ENCODE data around the gene DSPP.
"Not testable (repeated sequence)": the region's sequence is repeated elsewhere in the genome, so short reads cannot be mapped to it uniquely, and the experiment has no call there.

The DSPP gene

DNA sequence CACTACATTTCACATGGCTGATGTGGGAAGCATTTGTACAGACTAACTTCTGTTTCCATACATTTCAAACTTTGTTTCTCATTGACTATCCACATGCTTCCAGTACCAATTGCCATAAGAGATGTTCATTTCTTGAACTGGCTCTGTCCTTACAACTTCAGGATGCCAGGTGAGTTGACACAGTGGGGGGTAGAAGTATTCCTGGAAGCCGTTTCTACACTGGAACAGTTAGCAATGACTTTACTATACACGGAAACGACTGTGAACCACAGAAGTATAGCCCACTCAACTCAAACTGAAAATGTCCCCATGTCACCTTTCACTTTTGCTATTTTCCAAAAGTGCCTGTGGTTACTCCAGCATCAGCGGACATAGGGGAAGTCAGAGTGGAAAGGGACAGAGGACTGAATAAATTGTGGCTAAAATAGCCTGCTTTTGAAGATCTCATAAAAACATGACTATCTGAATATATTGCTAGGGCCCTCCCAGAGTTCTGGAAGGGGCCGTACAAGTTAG lies 38.0 kb upstream of the DSPP start:
- H3K36me3 Mint-ChIP-seq (ENCODE audit: low read depth): no peaks in the 10 kb centered on the region
- no peak overlapping the region for H3K27ac Mint-ChIP-seq

DNA sequence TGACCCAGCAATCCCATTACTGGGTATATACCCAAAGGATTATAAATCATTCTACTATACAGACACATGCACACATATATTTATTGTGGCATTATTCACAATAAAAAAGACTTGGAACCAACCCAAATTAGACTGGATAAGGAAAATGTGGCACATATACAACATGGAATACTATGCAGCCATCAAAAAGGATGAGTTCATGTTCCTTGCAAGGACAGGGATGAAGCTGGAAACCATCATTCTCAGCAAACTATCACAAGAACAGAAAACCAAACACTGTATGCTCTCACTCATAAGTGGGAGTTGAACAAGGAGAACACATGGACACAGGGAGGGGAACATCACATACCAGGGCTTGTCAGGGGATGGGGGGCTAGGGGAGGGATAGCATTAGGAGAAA lies 34.0 kb upstream of the DSPP start:
- not testable (repeated sequence) for H3K9me3 Mint-ChIP-seq; H3K4me1 Mint-ChIP-seq; H3K36me3 Mint-ChIP-seq (ENCODE audit: low read depth); H3K27ac Mint-ChIP-seq; H3K27me3 Mint-ChIP-seq (ENCODE audit: low read depth); H3K4me3 Mint-ChIP-seq

More for the DNA sequence above, 38.0 kb upstream of the DSPP start:
- Mint-ChIP-seq H3K9me3 (peaks cover 3% of the 10 kb centered on the region), H3K4me1 (no peaks in the 10 kb centered on the region), H3K27me3 (ENCODE audit: low read depth) (no peaks in the 10 kb centered on the region), H3K4me3 (no peak overlapping the region)
- TF ChIP-seq, protein P1, sequence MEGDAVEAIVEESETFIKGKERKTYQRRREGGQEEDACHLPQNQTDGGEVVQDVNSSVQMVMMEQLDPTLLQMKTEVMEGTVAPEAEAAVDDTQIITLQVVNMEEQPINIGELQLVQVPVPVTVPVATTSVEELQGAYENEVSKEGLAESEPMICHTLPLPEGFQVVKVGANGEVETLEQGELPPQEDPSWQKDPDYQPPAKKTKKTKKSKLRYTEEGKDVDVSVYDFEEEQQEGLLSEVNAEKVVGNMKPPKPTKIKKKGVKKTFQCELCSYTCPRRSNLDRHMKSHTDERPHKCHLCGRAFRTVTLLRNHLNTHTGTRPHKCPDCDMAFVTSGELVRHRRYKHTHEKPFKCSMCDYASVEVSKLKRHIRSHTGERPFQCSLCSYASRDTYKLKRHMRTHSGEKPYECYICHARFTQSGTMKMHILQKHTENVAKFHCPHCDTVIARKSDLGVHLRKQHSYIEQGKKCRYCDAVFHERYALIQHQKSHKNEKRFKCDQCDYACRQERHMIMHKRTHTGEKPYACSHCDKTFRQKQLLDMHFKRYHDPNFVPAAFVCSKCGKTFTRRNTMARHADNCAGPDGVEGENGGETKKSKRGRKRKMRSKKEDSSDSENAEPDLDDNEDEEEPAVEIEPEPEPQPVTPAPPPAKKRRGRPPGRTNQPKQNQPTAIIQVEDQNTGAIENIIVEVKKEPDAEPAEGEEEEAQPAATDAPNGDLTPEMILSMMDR (IDR thresholded peaks at IDR 0.05; ENCODE audit: unreplicated experiment in 3 of 3): no peak

GRCh38 chr4:87574996-87575395 lies 33.3 kb upstream of the DSPP start:
- Mint-ChIP-seq H3K9me3 (no peaks in the 10 kb centered on the region), H3K4me3 (no peak overlapping the region), H3K36me3 (ENCODE audit: low read depth) (no peaks in the 10 kb centered on the region), H3K27ac (no peak overlapping the region), H3K27me3 (ENCODE audit: low read depth) (no peaks in the 10 kb centered on the region), H3K4me1 (peaks cover 5% of the 10 kb centered on the region)
- TF ChIP-seq, protein P1 (IDR thresholded peaks at IDR 0.05; ENCODE audit: unreplicated experiment in 3 of 3): no peak

DNA sequence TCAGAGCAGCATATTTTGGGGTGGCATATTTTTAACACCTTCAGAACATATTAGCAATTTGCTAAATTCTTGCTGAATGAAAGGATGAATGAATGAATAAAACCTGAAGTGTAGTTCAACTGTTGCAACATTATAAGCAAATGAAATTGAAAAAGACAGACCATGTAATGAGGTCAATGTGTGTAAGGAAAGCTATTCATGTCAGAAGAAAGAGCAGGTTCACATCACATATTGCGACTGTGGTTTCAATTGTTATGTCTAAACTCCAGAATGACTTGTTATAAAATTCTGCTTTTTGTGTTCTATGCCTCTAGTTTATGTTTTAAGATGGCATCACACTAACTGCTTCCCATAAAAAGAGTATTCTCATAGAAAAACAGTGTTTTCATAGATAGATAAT lies 32.9 kb upstream of the DSPP start:
- Mint-ChIP-seq H3K27ac (no peak overlapping the region), H3K4me1 (peaks cover 5% of the 10 kb centered on the region), H3K36me3 (ENCODE audit: low read depth) (no peaks in the 10 kb centered on the region), H3K27me3 (ENCODE audit: low read depth) (no peaks in the 10 kb centered on the region), H3K9me3 (no peaks in the 10 kb centered on the region), H3K4me3 (no peak overlapping the region)
- TF ChIP-seq, protein P1 (IDR thresholded peaks at IDR 0.05; ENCODE audit: unreplicated experiment in 3 of 3): no peak

GRCh38 chr4:87575983-87576382 lies 32.3 kb upstream of the DSPP start:
- no peak overlapping the region for H3K27ac Mint-ChIP-seq
- no peaks in the 10 kb centered on the region for H3K36me3 Mint-ChIP-seq (ENCODE audit: low read depth)
- no peaks in the 10 kb centered on the region for H3K27me3 Mint-ChIP-seq (ENCODE audit: low read depth)
- TF ChIP-seq, protein P1 (IDR thresholded peaks at IDR 0.05; ENCODE audit: unreplicated experiment in 3 of 3): no peak
- no peak overlapping the region for H3K4me3 Mint-ChIP-seq
- peaks cover 5% of the 10 kb centered on the region for H3K4me1 Mint-ChIP-seq
- no peaks in the 10 kb centered on the region for H3K9me3 Mint-ChIP-seq

DNA sequence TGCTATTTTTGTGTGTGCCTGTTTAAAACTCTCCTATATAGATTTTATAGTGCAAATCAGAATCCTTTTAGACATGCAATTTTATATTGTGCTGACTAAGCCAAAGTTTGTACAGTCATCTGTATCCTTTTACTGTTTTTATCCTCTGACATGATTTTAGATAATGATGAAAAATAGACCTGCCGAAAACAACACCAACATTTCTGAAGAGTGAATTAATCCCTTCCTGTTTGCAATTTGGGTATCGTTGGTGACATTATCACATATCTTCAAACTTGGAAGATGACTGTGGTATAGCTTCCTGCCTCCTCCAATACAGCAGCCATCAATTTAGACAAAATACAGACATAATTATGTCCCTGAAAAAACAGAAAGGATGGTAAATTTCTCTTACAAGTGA lies 28.9 kb upstream of the DSPP start:
- peak overlapping the region in 1 of 3 experiments; percentile 42 for H3K27ac Mint-ChIP-seq
- H3K4me3 Mint-ChIP-seq: no peak overlapping the region
- TF ChIP-seq, protein P1 (IDR thresholded peaks at IDR 0.05; ENCODE audit: unreplicated experiment in 3 of 3): no peak
- no peaks in the 10 kb centered on the region for H3K9me3 Mint-ChIP-seq
- H3K27me3 Mint-ChIP-seq (ENCODE audit: low read depth): no peaks in the 10 kb centered on the region
- H3K36me3 Mint-ChIP-seq (ENCODE audit: low read depth): no peaks in the 10 kb centered on the region
- peaks cover 5% of the 10 kb centered on the region for H3K4me1 Mint-ChIP-seq
